Daoy (cell line): ENCODE results near the gene BRD2. TPM values are rescaled to one million over a fixed set of nuclear protein-coding genes. Genes with fewer than 3 reads are reported as not detected.
A peak's percentile ranks its signal among the peaks of the same experiment; 100 is the strongest.
"Not testable (repeated sequence)": the region's sequence is repeated elsewhere in the genome, so short reads cannot be mapped to it uniquely, and the experiment has no call there.

Experiments used
- DNase-seq: peaks from one replicate; pipeline ENCODE4 v3.0.0-alpha.2; 2015; ENCODE audit warnings: low read depth
- total RNA-seq: library from RNA; depleted of rRNA; stranded (reverse); fragments of >200 nt; shearing (Covaris generic); gene quantifications from 2 replicates; pipeline ENCODE4 v1.2.3, GENCODE V29; 2014; rRNA removed

BRD2 gene
- 108 and 128 TPM in 2 replicates for total RNA-seq

DNA sequence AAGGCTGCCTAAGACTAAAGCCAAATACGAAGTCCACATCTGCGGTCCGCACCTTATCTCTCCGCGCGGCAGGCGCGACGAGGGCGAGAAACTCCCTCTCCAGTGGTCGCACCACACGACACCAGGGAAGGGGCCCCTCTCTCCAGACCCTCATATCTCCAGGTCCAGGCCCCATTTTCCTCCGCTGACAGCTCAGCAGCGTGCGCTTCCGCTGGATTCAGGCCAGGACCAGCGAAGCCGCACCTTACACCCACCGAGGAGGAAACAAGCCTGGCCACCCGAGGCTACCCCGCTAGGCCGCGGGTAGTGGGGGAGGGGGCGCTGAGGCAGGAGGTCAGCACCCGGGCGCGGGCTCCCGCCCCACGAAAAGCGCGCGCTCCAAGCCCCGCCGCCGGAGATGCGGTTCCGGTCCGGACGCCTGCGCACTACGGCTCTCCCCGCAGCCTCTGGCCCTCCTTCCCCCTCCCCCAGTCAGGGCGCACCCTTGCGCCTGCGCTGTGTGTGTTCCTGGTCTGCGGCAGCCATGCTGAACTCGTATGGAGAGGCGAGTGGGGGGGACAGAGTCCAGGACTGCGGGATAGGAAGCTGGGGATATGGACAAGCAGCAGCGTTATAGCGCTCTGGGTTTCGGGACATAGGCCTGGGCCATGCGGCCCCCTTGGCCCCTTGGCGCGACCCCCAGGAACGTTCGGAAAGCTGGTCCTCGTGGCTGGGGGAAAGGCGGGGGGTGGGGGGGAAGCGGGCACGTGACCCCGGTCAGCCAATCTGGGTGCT is at the start of gene BRD2:
Gene BRD2, plus strand, starts transcription at position 502 of the 774 bp plus-strand sequence. CDS start 4,305 bp downstream, outside the sequence.
- peak; percentile 100 for DNase-seq

DNA sequence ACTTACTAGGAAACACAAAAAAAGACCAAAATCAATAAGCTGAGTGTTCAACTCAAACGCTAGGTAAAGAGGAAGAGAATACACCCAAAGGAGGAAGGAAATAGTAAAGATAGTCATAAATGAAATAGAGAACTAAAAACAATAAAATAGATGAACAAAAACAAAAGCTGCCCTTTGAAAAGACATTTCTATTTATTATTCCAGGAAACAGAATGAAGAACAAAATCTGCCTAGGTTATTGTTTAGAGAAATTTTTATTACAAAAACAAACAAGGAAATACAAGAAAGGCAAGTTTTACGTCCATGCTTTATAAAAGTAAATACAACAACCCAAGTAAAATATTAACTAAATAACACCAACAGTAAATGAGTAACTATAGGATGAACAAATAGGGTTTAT is 47.7 kb upstream of the BRD2 start:
- no peak for DNase-seq

DNA sequence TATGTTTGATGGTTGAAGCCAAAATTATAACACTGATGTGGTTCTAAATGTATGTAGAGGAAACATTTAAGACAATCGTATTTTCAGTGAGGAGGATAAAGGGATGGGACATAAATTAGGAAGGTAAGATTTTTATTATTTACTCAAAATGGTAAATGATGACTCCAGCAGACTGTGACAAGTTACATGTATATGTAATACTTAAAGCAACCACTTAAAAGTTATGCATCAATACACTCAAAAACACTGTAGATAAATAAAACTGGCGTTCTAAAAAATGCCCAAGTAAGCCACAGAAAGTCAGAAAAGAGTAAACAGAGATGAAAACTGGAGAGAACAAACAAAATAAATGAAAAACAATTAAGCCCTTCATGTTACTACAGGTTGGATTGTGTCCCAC is 46.3 kb upstream of the BRD2 start:
- no peak for DNase-seq

DNA sequence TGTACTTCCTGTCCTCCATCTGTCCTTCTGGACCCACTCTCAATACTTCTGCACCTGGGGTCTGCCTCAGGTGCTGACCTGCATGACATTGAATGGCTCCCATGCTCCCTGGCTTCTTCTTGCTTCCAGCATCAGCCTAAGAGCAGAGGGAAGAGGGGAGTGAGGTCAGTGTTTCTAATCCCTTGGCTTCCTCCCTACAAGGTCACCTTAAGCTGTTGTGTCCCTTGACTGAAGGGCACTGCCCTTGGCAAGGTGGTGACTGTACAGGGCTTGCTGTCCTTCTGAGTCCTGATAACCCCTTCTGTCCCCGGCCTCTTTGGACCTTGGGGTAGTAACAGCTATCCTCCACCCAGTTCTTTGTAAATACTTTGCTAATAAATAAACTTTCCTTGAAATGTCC is 37.2 kb upstream of the BRD2 start:
- no peak for DNase-seq

DNA sequence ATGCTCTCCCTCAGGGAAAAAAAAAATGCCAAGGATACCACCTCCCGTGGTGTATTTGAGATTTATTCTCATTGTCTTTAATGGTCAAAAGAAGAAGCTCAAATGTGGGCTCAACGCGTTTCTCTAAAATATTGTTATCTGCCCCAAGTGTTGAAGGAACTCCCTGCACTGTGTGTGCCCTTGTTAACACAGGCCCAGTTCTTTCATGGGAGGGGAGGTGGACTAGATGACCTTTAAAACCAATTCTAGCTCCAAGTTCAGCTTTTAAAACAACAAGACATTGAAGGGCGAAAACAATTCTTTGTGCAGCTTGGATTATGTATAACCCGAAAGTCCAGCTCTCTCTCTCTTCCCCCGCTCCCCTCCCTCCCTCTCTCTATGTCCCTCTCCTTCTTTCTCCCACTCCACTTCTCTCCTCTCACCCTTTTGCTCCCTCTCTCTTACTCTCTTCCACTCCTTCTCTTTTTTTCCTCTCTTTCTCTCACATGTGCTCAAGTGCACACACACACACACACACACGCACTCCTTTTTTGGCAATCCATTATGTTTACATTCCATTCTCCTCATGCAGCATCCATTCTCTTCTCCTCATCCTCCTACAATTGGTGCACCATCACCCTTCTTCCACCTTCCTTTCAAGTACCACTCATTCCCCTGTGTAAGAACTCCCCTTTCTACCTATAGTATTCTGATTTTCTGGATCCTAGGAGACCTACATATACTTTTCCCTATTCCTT is 36.1 kb upstream of the BRD2 start:
- no peak for DNase-seq

DNA sequence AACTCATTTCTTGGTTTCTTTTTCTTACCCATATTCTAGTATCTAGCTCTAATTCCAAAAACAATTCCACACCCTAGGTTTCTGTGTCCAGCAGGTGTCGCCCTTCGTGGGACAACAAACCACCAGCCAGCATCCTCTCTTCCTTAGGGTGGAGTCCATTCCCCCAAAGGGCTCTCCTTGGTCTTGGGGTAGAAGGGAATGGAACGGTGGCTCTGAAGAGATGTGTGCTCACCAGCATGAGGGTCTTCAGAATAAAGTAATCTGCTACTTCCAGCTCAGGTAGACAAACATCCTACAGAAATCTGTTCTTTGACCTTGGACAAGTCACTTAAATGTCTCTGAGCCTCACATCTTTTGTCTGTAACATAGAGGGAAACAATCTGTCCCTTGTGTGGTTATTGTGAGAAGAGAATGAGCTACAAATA is 34.7 kb upstream of the BRD2 start:
- peak; percentile 75 for DNase-seq

DNA sequence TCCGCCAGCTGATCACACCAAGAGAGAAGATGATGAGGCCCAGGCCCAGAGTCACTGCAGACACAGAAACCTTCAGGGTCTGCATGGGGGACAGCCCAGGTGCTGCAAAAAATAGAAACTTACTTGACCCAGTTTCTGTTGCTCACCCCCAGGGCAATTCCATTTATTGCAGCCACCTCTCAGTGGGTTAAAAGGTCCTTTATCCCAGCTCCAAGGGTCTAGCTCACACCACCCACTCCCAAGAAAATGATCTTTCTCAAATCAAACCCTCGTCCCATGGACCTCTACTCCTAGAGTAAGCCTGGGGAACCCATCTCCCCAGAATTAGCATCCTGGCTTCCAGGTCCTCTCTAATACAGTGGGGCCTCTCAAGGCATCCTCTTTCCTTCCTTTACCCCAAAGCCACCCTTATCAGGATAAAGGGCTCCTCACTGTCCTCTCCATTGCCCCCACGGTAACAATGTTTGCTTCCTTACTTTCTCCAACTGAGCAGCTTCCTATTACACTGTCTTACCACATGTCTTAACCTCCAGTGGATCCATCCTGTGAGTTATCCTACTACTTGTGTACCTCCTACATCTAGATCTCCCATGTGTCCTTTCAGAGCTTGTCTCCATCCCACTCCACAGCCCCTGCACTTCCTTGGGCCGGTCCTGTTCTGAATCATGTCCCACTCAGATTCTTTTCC is 32.7 kb upstream of the BRD2 start:
- no peak for DNase-seq

DNA sequence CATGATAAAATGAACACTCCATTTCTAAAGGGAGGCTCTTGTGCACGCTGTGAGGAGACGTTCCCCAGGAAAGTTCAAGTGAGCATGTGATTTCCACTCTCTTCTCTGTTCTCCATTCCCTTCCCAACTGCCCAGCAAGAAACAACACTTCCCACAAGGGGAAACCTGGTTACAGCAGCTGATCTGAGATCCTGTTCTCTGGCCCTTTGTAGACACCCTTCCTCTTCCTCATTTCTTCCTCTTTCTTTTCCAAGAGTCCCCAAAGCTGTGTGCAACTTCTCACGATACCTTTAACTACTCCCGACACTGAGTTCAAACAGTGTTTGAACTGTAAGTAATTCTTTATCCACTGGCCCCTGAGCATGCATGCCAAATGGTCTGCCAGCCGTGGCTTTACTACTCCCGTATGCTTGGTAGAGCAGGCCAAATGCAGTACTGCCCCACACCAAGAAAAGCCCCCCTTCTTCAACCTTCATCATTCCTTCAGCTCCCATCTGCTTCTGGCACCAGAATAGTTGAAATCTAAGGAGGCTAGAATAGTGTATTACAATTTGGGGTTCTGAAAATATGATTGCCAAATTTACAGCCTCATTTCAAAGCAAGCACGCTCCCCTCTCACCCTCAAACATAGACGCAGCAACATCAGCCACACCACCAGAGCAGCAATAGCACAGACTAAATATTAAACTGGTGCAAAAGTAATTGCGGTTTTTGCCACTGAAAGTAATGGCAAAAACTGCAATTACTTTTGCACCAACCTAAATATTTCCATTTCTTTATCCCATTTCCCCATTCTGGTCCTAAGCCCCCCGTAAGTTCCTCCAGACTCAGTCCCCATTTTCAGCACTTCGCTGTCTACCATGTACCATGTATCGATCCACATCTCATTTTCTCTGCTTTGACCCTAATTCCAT is 31.9 kb upstream of the BRD2 start:
- DNase-seq, result no peak

DNA sequence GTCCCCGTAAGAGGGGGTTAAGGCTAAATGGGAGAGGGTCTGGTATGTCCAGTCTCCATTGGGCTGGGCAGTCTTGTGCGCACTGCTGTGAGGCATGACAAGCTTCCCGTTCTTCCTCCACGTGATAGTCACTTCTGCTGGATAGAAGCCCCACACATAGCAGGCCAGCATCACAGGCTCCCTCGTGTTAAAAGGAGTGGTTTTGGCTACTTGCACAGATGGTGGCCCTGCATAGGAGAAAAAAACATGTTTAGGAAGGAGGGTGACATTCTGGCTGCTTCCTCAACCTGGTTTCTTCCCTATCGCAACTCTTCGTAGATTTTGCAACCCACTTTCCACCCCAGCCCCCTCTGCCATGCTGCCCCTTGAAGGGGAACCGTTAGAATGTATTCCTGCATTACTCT is 31.2 kb upstream of the BRD2 start:
- DNase-seq, result no peak

DNA sequence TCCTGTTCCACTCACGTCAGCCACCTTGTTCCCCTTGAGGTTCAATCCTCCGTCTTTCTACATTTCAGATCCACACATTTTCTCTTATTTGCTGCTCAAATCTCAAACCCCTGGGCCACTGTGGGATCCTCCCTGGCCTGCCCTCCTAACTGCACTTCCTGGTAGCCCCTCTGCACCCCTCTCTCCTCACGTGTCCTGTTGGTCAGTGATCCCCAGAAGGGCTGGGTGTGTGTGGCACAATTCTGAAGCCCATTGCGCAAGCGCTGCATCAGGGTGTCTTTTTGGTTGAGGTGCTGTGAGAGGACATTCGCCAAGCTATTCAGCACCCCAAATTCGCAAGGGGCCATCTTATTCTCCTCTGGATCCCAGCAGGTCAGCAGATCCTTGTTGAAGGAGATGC is 29.9 kb upstream of the BRD2 start:
- no peak for DNase-seq

DNA sequence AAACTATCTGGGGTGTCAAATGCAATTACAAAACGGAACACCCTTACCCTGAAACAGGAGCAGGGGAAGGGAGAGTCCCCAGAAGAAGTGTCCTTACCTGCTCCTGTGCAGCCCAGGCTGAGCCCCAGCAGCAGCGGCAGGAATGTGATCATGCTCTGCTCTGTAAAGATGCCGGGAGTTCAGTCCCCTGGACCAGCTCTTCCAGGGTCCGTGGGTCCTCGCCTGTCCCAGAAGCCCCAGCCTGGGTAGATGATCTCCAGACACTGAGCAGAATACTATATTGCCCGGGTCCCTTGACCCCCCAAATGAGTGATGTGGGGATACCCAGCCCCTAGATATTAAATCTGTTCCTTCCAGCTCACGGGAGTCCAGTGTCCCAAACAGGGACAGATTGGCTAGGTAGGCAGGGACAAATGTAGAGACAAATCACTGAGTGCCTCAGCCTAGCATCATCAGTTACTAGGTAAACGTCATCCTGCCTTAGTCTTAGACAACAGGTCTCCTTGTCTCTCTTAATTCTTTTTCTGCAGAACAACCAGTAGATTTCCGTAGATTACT is 27.7 kb upstream of the BRD2 start, which contains the start of gene HLA-DMB:
Gene HLA-DMB, minus strand, starts transcription at position 373 of the 558 bp plus-strand sequence. Its CDS starts 221 bp downstream, at position 152.
- DNase-seq, result peak; percentile 81

DNA sequence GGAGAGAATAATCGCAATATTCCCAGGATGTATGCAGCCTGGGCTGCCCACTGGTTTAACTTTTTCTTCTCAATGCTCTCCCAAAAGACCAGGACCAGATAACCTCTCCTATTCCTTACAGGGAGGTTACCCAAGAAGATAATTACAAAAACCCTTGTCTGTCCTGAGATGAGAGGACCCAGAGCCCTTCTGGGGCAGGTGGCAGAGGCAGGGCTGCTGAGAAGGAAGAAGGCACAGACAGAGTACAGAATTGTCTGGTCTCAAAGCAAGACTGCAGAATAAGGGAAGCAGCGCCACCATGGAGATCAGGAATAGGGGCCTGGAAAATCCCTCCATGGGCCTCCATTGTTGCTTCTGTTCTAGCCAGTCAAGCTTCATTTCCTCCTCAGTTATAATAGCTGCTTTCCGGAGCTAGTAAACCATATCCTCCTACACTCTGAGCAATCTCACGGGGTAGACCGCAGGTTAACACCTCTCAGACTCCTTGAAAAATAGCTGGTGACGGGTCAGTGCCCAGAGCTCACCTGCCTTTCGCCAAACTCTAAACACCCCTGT is 27.1 kb upstream of the BRD2 start:
- peak; percentile 71 for DNase-seq

DNA sequence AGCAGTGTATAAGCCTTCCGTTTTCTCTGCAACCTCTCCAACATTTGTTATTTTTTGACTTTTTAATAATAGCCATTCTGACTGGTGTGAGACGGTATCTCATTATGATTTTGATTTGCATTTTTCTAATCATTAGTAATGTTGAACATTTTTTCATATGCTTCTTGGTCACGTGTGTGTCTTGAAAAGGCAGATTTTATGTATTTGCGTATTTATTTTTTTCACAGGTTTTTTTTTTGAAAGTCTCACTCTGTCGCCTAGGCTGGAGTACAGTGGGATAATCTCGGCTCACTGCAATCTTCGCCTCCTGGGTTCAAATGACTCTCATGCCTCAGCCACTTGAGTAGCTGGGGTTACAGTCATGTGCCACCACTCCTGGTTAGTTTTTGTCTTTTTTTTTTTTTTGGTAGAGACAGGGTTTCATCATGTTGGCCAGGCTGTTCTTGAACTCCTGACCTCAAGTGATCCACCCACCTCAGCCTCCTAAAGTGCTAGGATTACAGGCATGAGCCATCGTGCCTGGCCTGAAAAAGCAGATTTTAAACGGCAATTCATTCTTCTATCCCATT is 25.8 kb upstream of the BRD2 start:
- DNase-seq, result not testable (repeated sequence)

DNA sequence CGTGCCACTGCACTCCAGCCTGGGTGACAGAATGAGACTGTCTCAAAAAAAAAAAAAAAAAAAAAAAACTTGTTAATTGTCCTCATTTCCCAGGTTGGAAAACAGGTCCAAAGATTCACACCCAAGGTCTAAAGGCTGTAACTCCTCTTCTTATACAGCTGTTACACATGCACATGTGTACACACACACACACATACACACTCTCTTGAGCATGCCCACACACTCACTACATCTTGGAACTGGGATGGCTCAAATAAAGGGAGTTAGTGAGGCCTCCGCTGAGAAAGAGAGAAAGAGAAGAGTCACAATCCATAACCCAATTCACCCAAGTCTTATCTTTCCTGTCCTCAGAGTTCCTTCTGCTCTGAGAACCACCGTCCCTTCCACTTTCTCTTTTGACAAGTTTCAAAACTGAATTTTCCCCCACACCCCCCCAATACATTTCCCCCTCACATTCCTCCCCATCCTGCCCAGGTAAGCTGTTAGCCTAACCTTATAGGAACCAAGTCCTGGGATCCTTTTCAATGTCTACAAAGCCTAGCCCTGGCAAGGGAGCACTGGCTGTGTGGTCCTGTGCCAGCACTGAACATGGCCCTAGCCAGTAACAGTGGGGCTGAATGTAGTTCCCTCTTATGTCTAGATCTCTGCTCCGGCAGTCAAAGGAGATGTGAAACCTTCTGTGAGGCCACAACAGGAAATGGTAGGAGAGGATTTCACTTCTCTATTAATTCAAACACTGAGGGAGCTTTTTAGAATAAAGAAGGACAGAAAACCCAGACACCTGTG is 24.3 kb upstream of the BRD2 start:
- DNase-seq, result no peak

DNA sequence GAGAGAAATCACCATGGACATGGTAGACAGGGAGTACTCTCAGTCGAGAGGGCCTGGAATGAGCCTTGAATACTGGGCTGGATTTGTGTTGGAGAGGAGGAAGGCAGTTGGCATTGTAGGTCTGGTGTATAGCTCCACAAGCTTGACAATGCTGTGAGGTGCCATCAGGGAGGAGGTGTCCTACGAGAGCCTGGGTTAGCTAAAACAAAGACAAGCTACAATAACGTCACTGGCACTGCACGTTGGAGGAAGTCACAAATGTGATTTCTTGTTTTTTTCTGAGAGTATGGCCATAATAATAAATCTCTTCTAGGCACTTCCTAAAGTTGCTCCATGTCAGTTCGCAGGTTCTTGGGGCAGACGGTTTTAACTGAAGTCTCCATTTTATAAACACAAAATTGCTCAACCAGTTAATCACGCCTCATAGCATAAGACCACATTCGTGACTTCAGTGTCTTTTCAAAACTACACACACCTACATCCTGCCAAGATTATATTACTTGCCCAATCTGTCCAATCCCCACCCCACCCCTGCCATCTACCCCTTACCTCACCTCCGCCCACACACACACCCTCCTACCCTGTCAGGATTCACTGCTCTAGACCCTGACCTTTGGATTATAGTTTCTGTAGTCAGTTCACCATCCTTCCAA is 23.2 kb upstream of the BRD2 start:
- peak; percentile 62 for DNase-seq

DNA sequence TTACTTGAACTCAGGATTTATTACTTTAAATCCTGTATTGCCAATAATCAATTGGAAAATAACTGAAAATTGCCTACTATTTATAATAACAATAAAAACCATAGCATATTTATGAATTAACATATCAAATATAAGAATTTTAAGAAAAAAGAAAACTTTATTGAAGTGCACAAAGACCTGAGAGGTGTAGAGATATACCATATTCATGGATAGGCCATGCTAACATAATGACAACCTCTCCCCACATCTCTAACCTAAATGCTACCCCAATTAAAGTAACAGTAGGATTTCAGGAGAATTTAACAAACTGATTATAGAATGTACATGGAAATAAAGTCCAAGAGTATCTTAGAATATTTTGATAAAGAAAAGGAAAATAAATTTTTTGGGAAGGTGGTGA is 22.4 kb upstream of the BRD2 start:
- no peak for DNase-seq

DNA sequence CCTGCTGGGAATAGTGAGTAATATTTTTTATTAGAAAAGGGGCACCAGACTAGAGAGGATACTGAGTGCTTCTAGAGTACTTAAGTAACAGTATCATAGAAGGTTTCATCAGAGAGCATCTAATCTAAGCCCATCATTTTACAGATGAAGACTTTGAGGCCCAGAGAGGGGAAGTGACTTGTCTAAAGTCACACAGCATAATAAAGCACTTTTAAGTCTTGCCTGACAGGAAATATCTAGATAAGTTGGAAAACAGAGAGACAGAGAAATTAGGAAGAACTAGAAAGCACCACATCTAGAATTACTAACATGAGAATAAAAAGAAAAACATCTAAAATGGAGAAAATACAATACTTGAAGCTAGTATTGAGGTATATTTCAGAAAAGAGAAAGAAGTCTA is 21.5 kb upstream of the BRD2 start:
- DNase-seq, result no peak

DNA sequence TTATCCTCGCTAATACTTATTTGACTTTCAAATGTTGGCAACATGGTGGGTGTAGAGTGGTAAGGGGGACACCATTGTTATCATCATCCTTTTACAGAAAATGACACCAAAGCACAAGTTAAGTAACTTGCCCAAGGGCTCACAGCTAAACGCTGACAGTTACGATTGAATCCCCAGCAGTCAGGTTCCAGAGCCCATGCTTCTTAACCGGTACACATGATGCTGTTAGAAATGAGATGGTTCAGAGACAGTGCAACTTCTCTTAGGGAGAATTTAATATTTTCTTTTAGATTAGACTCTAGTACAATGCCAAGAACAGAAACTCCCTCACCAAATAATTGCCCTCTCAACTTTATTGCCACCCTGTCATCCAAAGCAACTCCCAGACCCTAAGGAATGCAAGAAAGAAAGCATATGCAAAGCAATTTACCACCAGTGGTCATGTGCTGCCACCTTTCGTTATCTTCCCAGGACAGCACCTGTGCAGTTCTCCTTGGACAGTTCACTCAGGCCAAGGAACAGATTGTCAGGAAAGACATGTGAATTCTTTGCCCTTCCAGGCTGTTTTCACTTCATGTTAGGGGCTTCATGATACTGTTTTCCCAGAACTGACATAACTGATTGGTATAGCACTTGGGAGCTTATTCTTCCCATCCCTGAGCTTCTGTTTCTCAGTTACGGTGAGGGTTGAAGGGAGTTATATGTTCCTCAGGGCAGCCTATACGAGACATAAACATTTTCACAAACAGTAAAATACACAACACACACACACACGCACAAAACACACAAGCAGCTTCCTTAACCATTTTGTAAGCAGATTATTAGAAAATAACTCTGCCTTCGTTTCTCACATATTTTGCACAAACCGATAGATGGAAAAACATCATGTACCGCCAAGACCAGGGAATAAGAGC is 20.6 kb upstream of the BRD2 start:
- DNase-seq, result peak; percentile 70
